Measurements from ENCODE around the gene PER2.

DNA sequence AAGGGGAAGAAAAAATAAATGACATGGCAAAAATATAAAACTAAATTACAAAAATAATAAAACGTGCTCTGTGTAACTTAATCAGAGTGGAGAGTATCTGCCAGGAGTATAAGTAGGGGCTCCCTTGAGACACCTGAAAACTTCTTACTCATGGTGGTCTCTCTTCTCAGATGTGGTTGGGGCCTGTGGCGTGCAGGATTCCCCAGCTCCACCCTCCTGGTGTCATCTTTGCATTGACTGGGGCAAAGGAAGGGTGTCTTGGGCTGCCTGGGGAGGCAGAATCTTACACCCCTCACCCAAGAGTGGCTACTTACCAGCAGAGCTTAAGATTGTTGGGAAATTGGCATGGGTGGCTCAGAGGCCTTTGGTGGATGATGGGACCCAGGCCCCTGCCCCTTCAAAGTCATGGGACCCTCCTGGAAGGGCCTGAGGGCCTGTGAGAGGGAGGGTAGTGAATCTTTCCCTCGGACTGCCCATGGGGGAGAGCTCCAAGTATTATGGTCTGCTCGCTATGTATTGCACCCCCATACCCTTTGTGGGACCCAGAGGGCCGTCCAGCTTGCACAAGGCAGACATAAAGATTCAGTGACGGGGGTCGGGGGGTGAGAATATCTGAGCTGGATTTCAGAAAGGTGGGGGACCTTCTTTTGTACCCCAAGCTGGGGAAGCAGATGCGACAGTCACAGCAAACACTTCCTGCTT is 25.0 kb upstream of the PER2 start:
- no peak for TF ChIP-seq CTCF (IDR thresholded peaks at IDR 0.05 in 4 of 5, conservative IDR thresholded peaks at IDR 0.05 in 1 of 5)
- TF ChIP-seq POLR2A (IDR thresholded peaks at IDR 0.05) = no peak

Data from gastrocnemius medialis (tissue), 4 donors.